ENCODE results near the gene ALAD.
A peak's percentile ranks its signal among the peaks of the same experiment; 100 is the strongest.
"Not testable (repeated sequence)": the region's sequence is repeated elsewhere in the genome, so short reads cannot be mapped to it uniquely, and the experiment has no call there.

Gene ALAD

GRCh38 chr9:113372059-113372458 lies 29.0 kb downstream of the ALAD start:
- no peak for DNase-seq

GRCh38 chr9:113370806-113371325 lies 30.2 kb downstream of the ALAD start:
- DNase-seq: no peak

- no peak for DNase-seq
Observed at GRCh38 chr9:113369855-113370140, 31.3 kb downstream of the ALAD start.

- DNase-seq: no peak
Observed at GRCh38 chr9:113368982-113369854, 31.9 kb downstream of the ALAD start.

- DNase-seq: no peak
Observed at GRCh38 chr9:113368348-113368981, 32.6 kb downstream of the ALAD start.

GRCh38 chr9:113365652-113366051 lies 35.4 kb downstream of the ALAD start:
- not testable (repeated sequence) for DNase-seq

GRCh38 chr9:113364951-113365350 lies 36.1 kb downstream of the ALAD start:
- no peak for DNase-seq

- DNase-seq: no peak
Observed at GRCh38 chr9:113363336-113363735, 37.7 kb downstream of the ALAD start.

- no peak for DNase-seq
Observed at GRCh38 chr9:113361304-113362018, 39.6 kb downstream of the ALAD start.

GRCh38 chr9:113360242-113360842 lies 40.7 kb downstream of the ALAD start:
- DNase-seq: no peak

- no peak for DNase-seq
Observed at GRCh38 chr9:113359385-113359784, 41.7 kb downstream of the ALAD start.

- no peak for DNase-seq
Observed at GRCh38 chr9:113356686-113357292, 44.3 kb downstream of the ALAD start.

- no peak for DNase-seq
Observed at GRCh38 chr9:113355040-113355596, 46.0 kb downstream of the ALAD start.

- DNase-seq: no peak
Observed at GRCh38 chr9:113352411-113352810, 48.7 kb downstream of the ALAD start.

- no peak for DNase-seq
Observed at GRCh38 chr9:113352006-113352405, 49.1 kb downstream of the ALAD start.

- peak; percentile 75 for DNase-seq
Observed at GRCh38 chr9:113350937-113351336, 50.1 kb downstream of the ALAD start.

GRCh38 chr9:113350107-113350661 lies 50.9 kb downstream of the ALAD start:
- DNase-seq: peak; percentile 50

- peak; percentile 63 for DNase-seq
Observed at GRCh38 chr9:113349445-113350094, 51.5 kb downstream of the ALAD start, which contains the start of gene BSPRY. TSS of gene BSPRY (plus strand) at chr9:113349541. CDS start at chr9:113349580, 39 bp downstream.

GRCh38 chr9:113349066-113349444 lies 52.0 kb downstream of the ALAD start:
- DNase-seq: no peak

- no peak for DNase-seq
Observed at GRCh38 chr9:113348437-113348836, 52.6 kb downstream of the ALAD start.

- peak; percentile 22 for DNase-seq
Observed at GRCh38 chr9:113345671-113346070, 55.4 kb downstream of the ALAD start.

Measured in activated CD4-positive, alpha-beta T cell treated with anti-CD3 and anti-CD28 coated beads, Interleukin-2, Interleukin-6, amounts not matched to agents 100 ng/mL and 50 ng/mL, durations not matched to agents 16 hours and 8 hours (primary cell).